SK-N-MC (cell line): ENCODE results near the gene PDXK.

ENCODE experiments used
- EZH2 ChIP-seq: fragments of 200-600 bp; sonication (generic); IDR thresholded peaks from one replicate; pipeline ENCODE4 v1.6.1; 2017; ENCODE audit warnings: antibody characterized with exemption
- FOXP2 ChIP-seq: optimal IDR thresholded peaks from 2 replicates; pipeline ENCODE3; 2011; ENCODE audit warnings: mild to moderate bottlenecking, moderate library complexity; ENCODE audit not compliant: insufficient read depth; ENCODE audit errors: extremely low read length, control extremely low read depth
- POLR2AphosphoS5 ChIP-seq: IDR thresholded peaks from 2 replicates; pipeline ENCODE4 v1.6.1; 2012; ENCODE audit warnings: mild to moderate bottlenecking, low read depth, low read length, borderline replicate concordance

DNA sequence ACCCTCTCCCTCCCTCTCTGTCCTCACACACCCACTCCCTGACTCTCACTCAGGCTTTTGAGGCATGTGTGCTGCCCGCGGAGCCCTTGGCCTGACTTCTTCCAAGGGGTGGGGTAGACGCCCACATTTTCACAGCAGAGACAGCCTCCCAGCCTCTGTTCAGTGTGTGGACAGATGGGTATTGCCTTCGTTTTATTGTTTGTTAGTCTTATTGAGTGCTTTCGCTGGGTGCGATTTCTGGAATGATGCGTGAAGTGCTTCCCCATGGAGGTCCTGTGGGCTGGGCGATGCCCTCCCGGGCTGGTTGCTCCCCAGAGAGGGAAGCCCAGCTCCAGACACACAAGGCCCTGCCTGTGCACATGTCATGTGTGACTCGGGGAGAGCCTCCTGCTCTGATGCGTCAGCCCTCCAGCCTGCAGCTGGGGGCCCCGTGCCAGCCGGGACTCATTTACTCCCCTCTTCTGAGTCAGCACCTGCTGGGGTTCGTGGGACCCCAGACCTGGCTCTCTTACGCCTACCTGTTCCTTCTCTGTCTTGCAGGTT is 14.7 kb downstream of the PDXK start:
- TF ChIP-seq EZH2 (no peak), POLR2AphosphoS5 (no peak), FOXP2 (no peak)
